Measurements from ENCODE around the gene LPIN3.

GRCh38 chr20:41408986-41409385 lies 68.4 kb downstream of the LPIN3 start:
- TF ChIP-seq CTCF (conservative IDR thresholded peaks at IDR 0.05 in 1 of 2, IDR thresholded peaks at IDR 0.05 in 1 of 2; ENCODE audit: extremely low read depth in 1 of 2, insufficient read depth in 1 of 2, low read depth in 1 of 2, low read length in 2 of 2) (no peak), EZH2 (IDR thresholded peaks at IDR 0.05; ENCODE audit: borderline replicate concordance, low read length) (no peak)

All from mammary epithelial cell (primary cell).